Activated CD4-positive, alpha-beta T cell treated with anti-CD3 and anti-CD28 coated beads, Interleukin-2, Interleukin-4, amounts not matched to agents 100 ng/mL and 50 ng/mL, durations not matched to agents 16 hours and 8 hours (primary cell): Measurements from ENCODE around the gene FITM2.
"Not testable (repeated sequence)": the region's sequence is repeated elsewhere in the genome, so short reads cannot be mapped to it uniquely, and the experiment has no call there.

Experiments
- DNase-seq: peaks from one replicate; pipeline ENCODE4 v3.0.0-alpha.2; 2020; ENCODE audit warnings: low spot score

FITM2 gene

DNA sequence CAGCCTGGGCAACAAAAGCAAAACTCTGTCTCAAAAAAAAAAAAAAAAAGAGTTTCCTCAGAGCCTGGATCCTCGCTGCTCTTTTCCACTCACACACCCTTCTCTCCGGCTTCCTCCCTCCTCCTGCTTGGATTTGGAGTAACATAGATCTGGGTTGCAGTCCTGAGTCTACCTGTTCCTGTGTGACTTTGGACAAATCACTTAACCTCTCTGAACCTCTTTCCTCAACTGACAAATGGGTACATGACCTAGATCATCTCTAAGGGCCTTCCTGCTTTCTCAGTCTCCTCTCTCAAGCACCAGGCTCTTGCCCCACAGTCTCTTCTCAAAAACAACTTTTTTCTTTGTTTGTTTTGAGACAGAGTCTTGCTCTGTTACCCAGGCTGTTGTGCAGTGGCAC is 20.2 kb upstream of the FITM2 start:
- no peak for DNase-seq

DNA sequence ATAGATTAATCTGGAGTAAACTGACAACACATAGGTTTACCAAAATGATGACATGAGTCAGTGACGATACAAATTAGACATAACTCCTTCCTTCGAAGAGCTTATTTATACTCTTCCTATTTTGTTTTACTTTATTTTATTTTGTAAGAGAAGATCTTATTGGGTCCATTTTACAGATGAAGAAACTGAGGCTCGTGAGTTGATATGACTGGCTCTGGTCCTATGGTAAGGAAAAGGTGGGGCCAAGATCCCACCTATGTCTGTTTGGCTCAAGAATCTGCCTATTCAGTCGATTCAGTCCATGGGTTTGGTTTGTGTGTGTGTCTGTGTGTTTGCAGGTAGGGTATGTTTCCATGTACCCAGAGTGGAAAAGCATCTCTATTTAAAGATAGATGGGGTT is 17.4 kb upstream of the FITM2 start:
- DNase-seq, result no peak

DNA sequence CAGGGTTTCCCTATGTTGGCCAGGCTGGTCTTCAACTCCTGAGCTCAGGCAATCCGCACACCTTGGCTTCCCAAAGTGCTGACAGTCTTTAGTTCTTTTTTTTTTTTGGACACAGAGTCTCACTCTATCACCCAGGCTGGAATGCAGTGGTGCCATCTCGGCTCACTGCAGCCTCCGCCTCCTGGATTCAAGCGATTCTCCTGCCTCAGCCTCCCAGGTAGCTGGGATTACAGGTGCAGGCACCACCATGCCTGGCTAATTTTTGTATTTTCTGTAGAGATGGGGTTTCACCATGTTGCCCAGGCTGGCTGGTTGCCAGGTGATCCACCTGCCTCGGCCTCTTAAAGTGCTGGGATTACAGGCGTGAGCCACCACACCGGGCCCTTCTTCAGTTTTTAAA is 16.7 kb upstream of the FITM2 start:
- not testable (repeated sequence) for DNase-seq

DNA sequence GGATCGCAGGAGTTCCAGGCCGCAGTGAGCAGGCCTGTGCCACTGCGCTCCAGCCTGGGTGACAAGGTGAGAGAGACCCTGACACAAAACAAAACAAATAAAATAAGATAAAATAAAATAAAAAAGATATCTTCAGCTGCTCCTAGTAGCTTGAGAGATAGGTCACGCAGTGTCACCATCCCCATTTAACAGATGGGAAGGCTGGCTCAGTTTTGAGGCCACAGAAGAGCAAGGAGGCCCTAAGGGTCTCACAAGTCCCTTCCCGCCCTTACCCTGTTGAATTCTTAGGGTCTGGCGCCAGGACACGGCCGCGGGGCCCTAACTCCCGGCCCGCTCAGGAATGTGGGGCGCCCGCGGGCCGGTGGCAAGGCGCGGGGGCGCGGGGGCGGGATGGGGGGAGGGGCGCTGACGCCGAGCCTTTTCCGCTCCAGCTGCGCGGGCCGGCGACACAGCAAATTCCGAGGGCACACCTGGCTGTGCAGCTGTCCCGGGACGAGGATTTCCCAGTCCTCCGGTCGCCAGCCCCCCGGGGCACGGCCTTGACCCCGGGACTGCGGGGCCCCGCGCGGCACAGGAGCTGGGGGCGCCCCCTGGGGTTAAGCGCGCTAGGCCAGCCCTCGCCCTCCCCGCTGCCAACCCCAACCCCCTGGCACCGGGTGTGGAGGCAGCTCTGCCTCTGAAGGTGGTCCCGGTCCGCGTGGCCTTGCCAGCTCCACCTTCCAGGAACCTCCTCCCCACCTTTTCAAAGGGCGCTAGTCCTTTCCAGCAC is 15.6 kb upstream of the FITM2 start:
- no peak for DNase-seq

DNA sequence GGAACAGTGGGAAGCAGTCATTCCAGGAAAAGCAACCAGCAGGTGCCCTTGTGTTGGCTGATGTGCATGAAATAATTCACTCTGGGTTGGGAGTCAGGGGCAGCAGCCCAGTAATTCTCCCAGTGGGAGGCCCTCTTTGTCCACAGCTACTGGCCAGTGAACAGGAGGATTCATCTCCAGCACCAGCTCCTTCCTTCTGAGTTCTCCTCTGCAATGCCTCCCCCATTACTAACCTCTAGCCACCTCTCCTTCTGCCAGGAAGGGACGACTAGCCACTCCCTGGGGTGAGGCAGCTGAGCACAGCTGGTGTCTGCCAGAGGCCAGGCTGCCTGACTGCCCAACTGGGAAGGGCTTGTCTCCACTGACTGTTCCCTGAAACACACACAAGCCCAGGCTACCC is 13.3 kb upstream of the FITM2 start:
- no peak for DNase-seq

DNA sequence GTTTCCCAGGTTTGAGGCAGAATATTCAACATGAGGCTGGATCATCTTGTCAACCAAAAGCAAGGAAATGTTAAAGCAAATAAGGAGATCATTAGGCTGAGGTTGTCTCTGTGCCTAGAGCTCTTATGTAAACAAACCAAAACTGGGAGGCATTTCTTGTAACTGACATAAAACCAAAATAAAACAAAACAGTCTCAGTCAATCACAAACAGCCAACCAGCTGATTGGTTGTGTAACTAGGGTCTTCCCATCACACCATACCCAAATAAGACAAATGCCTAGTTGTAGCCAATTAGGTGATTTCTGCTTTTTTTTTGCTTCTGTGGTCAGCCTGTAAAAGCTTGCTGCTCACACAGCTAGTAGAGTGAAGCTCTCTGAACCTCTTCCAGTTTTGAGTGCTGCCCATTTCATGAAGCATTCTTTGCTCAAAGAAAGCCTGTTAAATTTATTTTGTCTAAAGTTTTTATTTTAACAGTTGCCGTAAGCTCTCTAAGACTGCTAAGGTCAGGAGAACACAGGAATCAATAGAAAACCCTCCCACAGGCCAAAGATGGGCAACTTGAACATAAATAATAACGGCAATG is 8.9 kb upstream of the FITM2 start:
- no peak for DNase-seq

DNA sequence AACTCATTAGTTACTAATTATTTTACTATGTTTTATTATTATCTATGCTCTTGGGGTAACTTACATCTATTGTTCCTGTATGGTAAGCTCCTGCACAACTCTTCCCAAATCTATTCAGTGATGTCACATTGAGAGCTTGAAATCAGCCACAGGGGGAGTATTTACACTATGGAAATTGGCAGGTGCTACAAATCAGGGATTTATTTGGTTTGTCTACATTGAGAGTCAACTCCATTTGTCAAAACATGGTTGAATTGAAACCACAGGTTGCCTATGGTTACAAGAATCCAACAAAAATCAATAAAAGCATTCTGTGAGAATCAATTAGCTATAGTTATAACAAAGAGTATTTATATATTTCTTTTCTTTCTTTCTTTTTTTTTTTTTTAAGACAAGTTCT is 3.9 kb upstream of the FITM2 start:
- no peak for DNase-seq

DNA sequence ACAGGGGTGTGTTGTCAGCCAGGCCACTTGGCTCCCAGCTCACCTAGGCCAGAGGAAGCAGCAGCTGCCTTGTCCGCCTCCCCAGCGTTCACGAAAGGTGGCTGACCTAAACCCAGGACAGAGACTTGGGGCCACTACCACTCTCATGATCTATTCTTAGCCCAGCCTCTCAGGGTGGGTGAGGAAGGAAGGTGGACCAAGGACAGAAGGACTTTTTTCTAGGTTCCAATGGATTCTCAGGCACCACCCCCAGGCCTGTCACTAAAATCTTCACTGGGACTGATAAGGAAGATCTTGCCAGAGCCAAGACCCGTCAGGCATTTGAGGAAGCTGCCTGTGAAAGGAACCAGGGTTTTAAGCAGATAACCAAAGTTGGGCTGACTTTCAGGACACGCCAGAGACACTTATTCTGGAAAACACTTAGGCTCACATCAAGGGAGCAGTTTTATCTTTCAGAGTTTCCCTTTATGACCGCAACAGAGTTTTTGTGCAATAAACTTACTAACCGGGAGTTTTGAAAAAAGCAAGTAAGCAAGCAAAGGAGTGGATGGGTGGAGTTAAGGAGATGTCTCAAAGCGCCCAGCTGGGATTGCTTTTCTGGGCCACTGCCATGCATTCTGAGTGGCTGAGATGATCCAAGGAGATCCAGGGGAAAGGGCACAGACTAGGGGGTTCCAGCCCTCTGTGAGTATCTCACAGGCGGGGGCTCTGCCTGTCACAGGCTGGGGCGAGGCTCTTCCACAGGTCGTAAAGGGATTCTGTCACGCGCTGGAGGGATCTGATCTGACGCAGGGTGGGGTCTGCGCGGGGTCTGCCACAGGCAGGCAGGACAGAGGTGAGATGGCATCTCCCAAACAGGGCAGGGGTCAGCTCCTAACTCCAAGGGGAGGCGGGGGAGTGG is 989 bp downstream of the FITM2 start:
- no peak for DNase-seq

DNA sequence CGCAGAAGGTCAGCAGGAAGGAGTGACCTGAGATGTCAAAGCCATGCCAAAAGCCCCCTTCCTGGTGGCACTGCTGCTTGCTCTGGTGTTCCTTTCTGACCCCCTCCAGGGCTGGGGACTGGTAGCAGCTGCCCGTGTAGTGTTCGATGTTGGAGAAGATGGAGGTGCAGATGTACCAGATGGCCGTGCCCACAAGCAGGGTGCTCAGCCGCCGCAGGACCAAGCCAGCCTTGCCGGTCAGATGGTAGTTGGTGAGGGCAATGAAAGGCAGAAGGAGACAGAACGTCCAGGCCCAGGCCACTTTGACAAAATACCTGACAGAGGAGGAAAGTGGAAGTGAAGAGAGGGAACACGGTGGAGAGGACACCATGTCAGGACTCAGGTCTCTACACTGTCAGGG is 4.1 kb downstream of the FITM2 start:
- DNase-seq, result no peak

DNA sequence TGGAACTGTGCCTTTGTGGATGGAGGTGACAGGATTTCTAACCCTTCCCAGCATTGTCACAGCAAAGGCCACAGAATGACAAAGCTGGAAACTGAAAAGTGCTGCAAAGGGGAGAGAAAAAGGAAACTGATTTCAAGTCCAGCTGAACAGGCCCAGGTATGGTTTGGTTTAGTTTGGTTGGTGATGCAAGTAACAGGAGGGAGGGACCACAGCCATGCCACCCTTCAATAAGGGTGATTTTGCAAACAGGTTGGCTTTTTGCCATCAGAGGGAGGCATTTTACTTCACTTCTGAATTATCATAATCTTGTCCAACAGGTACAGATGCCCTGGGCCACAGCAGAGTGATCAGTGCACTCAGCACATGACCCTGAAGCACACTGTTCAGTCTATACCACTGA is 6.6 kb downstream of the FITM2 start:
- DNase-seq, result no peak

DNA sequence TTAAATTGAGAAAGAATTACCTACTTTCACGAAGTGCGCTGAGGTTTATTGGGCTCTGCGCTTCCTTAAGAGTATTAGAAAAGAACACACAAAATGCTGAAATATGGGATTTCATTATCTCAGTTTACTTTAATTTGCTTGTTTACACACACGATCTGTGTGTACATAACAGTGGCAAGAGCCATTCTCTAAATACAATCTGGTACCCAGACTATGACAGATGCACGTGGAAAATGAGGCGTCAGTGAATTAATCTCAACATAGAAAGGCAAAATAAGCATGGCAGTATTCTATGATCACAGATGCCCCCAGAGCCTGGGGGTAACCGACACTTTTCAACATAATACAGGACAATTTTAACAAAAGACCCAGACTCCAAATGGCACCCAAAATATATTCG is 8.3 kb downstream of the FITM2 start:
- DNase-seq, result no peak

DNA sequence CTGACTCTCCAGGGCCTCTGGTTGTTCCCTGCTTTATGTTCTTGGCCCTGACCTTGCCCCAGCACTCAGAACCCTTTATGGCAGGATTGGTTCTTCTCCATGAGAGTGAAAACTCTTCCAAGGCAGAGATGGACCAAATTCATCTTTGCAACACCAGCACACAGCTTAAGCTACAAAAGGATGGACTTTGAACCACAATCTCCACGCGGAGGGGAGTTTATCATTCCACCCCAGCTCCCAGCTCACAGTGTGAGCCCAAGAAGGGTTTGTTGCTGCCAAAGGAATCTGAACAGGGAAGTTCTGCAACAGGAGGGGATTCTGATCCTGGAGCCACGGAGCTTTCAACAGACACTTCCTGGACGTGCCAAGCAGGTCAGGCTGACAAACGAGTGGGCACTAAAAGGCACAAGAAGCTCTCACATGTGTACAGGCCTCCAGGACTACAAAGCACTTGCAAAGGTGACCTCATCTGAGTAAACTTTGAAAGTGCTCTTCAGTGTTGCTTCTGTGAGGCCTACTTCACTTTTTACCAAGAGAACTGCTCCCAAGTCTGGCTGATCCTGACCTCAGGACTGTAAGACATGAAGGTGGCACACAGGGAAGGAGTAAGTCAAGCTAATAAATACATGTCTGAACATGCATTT is 8.9 kb downstream of the FITM2 start:
- no peak for DNase-seq

DNA sequence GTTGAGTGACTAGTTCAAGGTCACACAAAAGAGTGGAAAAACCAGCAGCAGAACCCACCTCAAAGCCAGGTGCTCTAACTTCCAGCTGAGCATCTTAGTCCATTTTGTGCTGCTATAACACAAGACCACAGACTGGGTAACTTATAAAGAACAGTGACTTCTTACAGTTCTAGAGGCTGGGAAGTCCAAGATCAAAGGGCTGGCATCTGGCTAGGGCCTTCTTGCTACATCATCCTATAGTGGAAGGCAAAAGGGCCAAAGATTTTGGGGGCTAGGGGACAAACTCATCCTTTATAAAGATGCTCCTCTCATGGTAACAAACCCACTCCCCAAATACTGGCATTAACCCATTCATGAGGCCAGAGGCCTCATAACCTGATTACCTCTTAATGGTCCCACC is 9.7 kb downstream of the FITM2 start:
- DNase-seq, result no peak

DNA sequence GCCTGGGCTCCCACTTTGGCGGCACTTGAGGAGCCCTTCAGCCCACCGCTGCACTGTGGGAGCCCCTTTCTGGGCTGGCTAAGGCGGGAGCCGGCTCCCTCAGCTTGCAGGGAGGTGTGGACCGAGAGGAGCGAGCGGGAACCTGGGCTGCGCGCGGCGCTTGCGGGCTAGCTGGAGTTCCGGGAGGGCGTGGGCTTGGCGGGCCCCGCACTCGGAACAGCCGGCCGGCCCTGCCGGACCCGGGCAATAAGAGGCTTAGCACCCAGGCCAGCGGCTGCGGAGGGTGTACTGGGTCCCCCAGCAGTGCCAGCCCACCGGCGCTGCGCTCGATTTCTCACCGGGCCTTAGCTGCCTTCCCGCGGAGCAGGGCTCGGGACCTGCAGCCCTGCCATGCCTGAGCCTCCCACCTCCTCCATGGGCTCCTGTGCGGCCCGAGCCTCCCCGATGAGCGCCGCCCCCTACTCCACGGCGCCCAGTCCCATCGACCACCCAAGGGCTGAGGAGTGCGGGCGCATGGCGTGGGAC is 11.9 kb downstream of the FITM2 start:
- not testable (repeated sequence) for DNase-seq

DNA sequence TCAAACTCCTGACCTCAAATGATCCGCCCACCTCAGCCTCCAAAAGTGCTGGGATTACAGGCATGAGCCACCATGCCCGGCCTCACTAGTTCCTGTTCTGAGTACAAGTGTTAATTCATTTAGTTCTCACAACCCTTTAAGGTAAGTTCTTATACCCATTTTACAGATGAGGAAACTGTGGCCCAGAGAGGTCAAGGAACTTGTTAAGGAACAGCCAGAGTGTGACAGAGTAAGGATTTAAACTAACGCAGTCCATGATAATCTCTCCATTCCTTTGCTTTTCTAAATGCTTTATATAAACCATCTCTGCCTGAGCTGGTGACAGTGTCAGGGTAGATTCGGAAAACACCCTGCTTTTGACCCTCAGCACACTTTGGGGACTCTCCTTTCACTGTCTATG is 13.3 kb downstream of the FITM2 start:
- DNase-seq, result no peak

DNA sequence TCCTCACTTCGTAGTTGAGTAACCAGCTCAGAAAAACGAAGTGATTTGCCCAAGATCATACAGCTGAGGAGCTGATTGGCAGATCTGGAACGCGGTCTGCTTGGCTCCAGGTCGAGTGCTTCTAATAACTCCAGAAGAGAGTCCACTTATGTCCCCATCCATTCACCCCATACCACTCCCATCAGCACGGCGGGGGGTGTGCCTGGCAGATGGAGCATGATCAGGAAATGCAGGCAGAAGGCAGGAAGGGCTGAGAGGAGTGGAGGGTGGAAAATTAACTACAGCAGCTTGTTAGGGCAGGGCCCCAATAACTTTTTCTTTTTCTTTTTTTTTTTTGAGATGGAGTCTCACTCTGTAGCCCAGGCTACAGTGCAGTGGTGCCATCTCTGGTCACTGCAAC is 15.0 kb downstream of the FITM2 start:
- no peak for DNase-seq

DNA sequence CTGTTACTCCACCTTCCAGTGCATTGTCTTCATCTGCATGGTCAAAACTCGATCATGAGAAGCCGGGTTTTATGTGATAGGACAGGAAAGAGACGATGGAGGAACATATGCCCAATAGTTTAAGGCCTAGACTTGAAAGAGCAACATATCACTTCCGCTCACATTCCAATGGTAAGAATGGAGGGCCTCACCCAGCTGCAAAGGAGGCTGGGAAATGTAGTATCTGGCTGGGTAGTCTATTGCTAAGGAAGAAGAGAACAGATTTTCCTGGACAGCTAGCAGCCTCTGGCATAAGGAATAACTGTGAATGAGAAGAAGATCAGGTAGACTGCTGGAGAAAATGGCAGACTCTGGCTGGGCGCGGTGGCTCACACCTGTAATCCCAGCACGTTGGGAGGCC is 19.2 kb downstream of the FITM2 start:
- no peak for DNase-seq

DNA sequence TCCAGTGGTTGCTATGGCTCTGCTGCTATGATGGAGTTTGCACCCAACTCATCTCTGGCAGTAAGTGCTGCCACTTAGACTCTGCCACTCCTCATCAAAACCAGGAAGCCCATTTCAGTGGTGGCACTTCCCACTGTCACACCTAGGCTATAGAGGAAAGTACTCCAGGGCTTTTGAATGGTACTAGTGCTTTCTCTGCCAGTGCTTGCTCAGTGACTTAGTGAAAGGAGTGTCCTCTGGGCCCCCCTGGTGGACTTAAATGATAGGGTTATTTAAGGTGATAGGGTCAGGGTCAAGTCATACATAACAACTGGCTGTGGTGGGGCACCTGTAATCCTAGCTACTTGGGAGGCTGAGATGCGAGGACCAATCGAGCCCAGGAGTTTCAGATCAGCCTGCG is 22.8 kb downstream of the FITM2 start:
- no peak for DNase-seq

DNA sequence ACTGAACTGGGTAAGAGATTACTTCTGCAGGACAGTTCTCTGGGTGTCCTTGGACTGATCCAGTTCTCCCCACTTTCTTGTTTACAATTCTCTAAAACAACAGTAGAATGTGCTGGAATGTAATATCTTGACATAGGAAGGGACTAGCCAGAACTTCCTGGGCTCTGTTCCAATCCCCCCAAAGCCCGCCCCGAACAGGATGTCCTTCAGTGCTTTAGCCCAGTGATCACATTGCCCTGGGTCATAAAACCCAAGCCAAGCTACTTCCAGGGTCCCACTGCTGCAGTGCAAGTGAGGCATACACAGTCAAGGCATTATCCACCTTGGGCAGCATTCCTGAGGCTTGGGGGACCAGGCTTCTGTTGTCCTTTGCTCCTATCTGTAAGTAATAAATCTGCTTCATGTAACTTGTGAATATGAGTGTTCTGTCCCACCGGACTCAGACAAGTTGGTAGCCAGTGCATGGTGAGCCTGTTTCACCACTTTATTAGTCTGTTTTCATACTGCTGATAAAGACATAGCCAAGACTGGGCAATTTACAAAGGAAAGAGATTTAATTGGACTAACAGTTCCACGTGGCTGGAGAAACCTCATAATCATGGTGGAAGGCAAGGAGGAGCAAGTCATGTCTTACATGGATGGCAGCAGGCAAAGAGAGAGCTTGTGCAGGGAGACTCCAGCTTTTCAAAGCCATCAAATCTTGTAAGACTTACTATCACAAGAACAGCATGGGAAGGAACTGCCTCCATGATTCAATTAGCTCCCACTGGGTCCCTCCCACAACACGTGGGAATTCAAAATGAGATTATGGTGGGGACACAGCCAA is 23.5 kb downstream of the FITM2 start:
- no peak for DNase-seq

DNA sequence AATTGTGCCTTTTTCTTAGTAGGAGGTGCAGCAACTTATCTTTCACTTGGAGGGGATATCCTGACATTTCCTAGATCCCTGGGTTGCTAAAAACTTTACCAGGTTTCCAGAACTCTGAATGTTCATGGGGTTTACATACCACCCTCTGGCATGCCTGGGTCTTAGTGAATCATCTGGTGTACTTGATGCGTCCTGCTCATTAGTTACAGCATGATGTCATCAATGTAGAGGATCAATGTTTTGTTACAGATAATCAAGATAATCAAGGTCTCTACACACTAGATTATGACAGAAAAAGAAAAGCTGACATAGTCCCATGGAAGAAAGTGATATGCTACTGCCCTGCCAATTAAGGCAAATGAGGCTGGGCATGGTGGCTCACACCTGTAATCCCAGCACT is 27.0 kb downstream of the FITM2 start:
- no peak for DNase-seq

DNA sequence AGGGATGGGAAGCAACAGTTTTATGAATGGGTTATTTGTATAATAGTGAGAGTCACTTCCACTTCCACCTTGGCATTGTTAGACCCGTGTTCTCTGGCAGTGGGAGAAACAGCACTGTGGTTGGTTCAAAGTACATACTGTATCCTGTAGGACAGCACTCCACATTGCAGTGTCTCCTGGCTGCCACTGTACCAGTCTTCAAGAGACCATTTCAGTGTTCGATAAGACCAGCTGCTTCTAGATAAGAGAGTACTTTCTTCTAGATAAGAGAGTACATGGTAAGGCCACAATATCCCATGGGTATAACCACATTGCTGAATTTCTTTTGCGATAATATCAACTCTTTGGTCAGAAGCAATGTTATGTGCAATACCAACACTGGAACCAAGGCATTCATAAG is 28.8 kb downstream of the FITM2 start:
- DNase-seq, result no peak

DNA sequence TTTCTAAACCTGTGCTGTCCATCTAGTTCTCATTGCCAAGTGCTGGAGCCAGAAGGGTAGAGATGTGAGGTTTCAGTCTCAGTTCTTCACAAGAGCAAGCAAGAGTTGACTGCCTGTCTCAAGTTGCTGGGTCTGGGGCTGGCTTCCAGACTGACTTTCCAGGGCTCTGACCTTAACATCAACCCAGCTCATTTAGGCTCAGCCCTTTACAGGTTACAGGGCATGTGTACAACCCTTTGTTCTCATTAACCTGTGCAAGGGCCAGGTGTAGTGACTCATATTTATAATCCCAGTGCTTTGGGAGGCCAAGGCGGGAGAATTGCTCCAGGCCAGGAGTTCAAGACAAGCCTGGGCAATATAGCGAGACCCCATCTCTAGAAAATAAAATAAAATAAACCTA is 30.6 kb downstream of the FITM2 start:
- DNase-seq, result no peak
